AG09319 (cell line): ENCODE measurements around the gene ZMIZ1.

ENCODE experiments used
- DNase-seq: peaks from one replicate; pipeline ENCODE4 v3.0.0-alpha.2; 2010; ENCODE audit warnings: low read depth; ENCODE audit errors: extremely low read depth
- CTCF ChIP-seq: IDR thresholded peaks from 2 replicates; pipeline ENCODE4 v1.5.1; 2011; ENCODE audit warnings: low read depth, mild to moderate bottlenecking, inconsistent platforms, low read length, moderate library complexity

The ZMIZ1 gene

GRCh38 chr10:79129361-79129997, 60.7 kb downstream of the ZMIZ1 start:
- peak; percentile 15 for TF ChIP-seq CTCF
- DNase-seq, result no peak

GRCh38 chr10:79130255-79130654, 61.5 kb downstream of the ZMIZ1 start:
- TF ChIP-seq CTCF, result no peak
- DNase-seq, result no peak

GRCh38 chr10:79130846-79131245, 62.1 kb downstream of the ZMIZ1 start:
- TF ChIP-seq CTCF, result no peak
- DNase-seq, result no peak

GRCh38 chr10:79131836-79132631, 63.3 kb downstream of the ZMIZ1 start:
- no peak for TF ChIP-seq CTCF

GRCh38 chr10:79132681-79133381, 64.1 kb downstream of the ZMIZ1 start:
- TF ChIP-seq CTCF, result no peak
- DNase-seq, result no peak

More at GRCh38 chr10:79131836-79132631, 63.3 kb downstream of the ZMIZ1 start:
- no peak for DNase-seq

GRCh38 chr10:79133416-79133815, 64.7 kb downstream of the ZMIZ1 start:
- TF ChIP-seq CTCF, result no peak
- no peak for DNase-seq

GRCh38 chr10:79135790-79136189, 67.0 kb downstream of the ZMIZ1 start:
- no peak for TF ChIP-seq CTCF
- no peak for DNase-seq
